RWPE1 (cell line): Measurements from ENCODE around the gene XRCC4.

Experiments
- CTCF ChIA-PET: fragments of 350-600 bp; sonication (Branson Sonifier 250); formaldehyde crosslinking; extraction: SDS; loops from one replicate; lab custom pipeline; 2021; lab: Yijun Ruan, JAX
- POLR2A ChIA-PET: fragments of 400-600 bp; formaldehyde crosslinking; extraction: SDS; loops from one replicate; lab custom pipeline; 2020; ENCODE audit warnings: antibody characterized with exemption; ENCODE audit not compliant: low non-redundant PET; lab: Yijun Ruan, JAX
- DNase-seq: peaks from one replicate; pipeline ENCODE4 v3.0.0; 2012; ENCODE audit warnings: low spot score
- H3K27ac ChIP-seq: fragments of 450-650 bp; 2 replicates; pipeline ENCODE4 v1.5.1; 2017
- TF ChIP-seq, protein P1 (sequence below): fragments of 450-650 bp; conservative IDR thresholded peaks from 2 replicates; pipeline ENCODE4 v1.5.1; 2017; ENCODE audit warnings: low read depth, mild to moderate bottlenecking

Gene XRCC4

GRCh38 chr5:83076742-83077661 lies at the start of gene XRCC4, which contains the start of gene TMEM167A:
Gene XRCC4 (plus strand): TSS chr5:83077547. CDS start chr5:83104920, 27,373 bp downstream.
Gene TMEM167A (minus strand): TSS chr5:83077394. CDS start chr5:83077323, 71 bp downstream.
- H3K27ac ChIP-seq, result peak within 1 kb of the TSS; percentile 77
- TF ChIP-seq, protein P1, sequence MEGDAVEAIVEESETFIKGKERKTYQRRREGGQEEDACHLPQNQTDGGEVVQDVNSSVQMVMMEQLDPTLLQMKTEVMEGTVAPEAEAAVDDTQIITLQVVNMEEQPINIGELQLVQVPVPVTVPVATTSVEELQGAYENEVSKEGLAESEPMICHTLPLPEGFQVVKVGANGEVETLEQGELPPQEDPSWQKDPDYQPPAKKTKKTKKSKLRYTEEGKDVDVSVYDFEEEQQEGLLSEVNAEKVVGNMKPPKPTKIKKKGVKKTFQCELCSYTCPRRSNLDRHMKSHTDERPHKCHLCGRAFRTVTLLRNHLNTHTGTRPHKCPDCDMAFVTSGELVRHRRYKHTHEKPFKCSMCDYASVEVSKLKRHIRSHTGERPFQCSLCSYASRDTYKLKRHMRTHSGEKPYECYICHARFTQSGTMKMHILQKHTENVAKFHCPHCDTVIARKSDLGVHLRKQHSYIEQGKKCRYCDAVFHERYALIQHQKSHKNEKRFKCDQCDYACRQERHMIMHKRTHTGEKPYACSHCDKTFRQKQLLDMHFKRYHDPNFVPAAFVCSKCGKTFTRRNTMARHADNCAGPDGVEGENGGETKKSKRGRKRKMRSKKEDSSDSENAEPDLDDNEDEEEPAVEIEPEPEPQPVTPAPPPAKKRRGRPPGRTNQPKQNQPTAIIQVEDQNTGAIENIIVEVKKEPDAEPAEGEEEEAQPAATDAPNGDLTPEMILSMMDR, result no peak
- POLR2A ChIA-PET, result interaction anchor here (0.6 to 0.8 kb wide), 3 partner anchors 9 to 731 kb away, joined by 3 to 11 read pairs (median 4); no protein-coding TSS in a partner anchor
- CTCF ChIA-PET, result no interaction called here
- peak; percentile 99 for DNase-seq

DNA sequence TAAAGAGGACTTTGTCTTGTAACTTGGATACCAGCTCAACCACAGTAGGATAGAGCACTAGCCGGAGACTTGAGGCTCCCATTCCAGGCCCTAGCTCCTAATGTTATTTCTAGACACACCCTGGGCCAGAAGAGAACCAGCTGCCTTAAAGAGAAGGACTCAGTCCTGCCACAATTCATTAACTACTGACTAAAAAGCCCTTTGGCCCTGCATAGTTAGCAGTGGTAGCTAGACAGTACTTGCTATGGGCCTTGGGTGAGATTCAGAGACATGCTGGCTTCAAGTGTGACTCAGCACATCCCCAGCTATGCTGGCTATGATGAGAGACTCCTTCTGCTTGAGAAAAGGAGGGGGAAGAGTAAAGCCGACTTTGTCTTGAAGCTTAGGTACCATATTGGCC lies 47.4 kb upstream of the XRCC4 start:
- ChIA-PET POLR2A (no interaction called here), CTCF (interaction anchor here (0.8 kb wide), 1 partner anchor 27 kb away, joined by 3 read pairs; no protein-coding TSS in a partner anchor)
- TF ChIP-seq, protein P1, result no peak

DNA sequence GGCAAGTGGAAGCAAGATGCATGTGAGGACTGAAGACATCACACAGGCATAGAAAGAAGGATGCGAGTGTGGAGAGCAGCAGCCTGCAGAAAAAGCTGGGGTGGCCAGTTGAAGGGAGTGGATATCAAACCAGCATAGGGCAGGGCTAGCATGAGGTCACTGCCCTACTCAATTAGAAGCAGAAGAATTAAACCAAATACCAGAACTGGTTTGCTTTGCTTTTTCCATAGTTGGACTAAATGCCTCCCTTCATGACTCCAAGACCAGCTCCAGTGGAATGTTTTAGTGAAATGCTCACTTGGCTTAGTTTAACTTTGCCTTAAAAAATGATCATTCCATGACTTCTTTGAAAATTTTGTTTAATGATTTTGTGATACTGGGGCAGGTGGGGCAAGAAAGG lies 46.0 kb upstream of the XRCC4 start:
- DNase-seq, result no peak
- no peak overlapping the region for H3K27ac ChIP-seq
- TF ChIP-seq, protein P1, result no peak
- ChIA-PET CTCF (no interaction called here), POLR2A (no interaction called here)

More for the DNA sequence above, 47.4 kb upstream of the XRCC4 start:
- no peak for DNase-seq
- no peak overlapping the region for H3K27ac ChIP-seq

DNA sequence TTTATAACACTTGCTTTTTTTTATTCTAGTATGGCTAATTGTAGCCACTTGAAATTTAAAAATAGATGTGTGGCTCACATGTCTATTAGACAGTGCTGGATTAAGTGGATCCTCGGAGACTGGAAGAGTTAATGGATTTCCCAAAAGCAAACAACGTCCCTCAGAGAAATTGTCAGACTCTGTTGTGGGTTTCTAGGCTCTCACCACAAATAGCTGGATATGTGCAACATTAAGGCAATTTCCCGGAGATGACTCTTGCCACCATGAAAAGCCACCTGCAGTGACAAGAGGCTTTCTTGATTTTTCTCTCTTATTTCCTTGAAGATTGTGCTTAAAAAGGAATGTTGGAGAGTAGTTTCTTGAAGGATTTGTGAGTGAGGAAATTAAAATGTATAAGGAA lies 43.3 kb upstream of the XRCC4 start:
- H3K27ac ChIP-seq, result no peak overlapping the region
- POLR2A ChIA-PET, result no interaction called here
- CTCF ChIA-PET, result no interaction called here
- TF ChIP-seq, protein P1, result no peak
- DNase-seq, result no peak

DNA sequence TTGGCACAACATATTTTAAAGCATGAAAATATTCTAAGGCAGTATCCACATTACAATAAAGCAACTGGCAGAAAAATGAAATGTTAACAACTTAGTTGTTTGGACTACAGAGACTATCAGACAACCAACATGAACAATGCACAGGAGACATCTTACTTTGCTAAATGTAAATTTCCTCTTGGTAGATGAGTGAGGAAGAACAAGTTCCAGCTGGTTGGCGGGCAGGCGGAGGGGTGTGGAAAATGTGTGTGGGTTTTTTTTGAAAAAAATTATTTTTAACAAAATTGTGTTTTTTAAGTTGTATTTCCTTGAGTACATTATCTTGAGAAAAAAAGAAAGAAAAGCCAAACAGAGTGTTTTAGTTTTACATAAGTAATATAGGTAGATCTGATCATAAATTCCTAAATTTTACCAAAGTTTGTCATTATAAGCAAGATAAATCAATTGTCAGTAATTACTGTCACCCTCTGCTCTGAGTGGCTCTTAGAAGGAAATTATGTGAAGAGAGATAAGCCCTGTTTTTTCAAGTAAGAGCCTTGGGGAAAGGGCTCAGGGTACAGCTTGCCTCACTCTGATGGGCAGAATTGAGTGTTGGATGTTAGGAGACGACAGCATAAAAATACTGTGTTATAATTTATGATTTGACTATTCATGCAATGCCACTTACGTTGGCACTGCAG lies 42.7 kb upstream of the XRCC4 start:
- ChIA-PET CTCF (no interaction called here), POLR2A (no interaction called here)
- no peak overlapping the region for H3K27ac ChIP-seq
- TF ChIP-seq, protein P1, result no peak
- no peak for DNase-seq
